Kidney capillary endothelial cell (primary cell): Measurements from ENCODE around the gene PISD.
"Not testable (repeated sequence)": the region's sequence is repeated elsewhere in the genome, so short reads cannot be mapped to it uniquely, and the experiment has no call there.

Experiments used
- DNase-seq: peaks from one replicate; pipeline ENCODE4 v3.0.0-alpha.2; 2018; ENCODE audit warnings: low spot score

Gene PISD

DNA sequence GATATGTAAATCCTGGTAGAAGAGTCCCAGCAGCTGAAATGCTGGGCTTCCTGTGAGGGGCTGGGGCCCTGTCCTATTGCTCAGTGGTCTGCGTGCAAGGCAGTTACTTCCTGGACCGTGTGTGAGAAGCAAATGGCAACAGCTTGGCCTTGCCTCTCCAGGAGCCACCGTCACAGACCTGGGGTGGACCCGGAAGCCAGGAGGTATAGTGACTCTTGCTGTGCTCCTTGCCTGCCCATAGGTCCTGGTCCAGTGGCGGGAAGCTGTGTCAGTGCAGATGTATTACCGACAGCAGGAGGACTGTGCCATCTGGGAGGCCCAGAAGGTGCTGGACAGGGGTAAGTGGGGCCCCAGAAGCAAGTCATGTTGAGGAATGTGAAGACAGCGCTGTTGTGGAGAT, 54.3 kb downstream of the PISD start:
- DNase-seq: no peak

DNA sequence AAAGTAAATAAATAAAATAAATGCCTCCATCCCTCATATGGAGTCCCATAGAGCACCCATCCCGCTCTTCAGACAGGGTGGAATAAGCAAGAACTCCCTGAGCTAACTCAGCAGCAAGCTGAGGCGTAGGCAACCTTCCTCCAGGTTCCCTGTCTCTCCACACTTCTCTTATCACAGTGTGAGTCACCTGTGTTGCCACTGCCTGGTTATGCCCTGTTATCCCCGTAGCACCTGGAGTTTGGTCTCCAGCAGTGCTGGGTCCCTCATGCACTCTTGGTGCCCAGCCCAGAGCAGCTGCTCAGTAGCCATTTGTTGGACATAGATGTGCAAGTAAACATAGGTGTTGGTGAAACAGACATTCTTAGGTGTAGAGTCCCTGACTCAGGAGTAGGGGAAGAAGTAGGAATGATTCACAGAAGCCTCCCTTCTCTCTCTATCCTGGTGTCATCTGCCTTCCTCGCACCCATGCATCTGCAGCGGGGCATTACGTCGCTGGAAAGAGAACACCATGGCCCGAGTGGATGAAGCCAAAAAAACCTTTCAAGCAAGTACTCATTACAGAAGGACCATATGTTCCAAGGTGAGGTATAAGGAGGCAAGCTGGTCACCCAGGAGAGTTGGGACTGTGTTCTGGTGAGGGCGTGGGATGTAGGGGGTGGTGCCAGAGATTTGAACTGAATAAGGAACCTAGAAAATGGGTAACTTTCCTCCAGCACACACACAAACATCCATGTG, 56.0 kb downstream of the PISD start:
- DNase-seq: no peak

DNA sequence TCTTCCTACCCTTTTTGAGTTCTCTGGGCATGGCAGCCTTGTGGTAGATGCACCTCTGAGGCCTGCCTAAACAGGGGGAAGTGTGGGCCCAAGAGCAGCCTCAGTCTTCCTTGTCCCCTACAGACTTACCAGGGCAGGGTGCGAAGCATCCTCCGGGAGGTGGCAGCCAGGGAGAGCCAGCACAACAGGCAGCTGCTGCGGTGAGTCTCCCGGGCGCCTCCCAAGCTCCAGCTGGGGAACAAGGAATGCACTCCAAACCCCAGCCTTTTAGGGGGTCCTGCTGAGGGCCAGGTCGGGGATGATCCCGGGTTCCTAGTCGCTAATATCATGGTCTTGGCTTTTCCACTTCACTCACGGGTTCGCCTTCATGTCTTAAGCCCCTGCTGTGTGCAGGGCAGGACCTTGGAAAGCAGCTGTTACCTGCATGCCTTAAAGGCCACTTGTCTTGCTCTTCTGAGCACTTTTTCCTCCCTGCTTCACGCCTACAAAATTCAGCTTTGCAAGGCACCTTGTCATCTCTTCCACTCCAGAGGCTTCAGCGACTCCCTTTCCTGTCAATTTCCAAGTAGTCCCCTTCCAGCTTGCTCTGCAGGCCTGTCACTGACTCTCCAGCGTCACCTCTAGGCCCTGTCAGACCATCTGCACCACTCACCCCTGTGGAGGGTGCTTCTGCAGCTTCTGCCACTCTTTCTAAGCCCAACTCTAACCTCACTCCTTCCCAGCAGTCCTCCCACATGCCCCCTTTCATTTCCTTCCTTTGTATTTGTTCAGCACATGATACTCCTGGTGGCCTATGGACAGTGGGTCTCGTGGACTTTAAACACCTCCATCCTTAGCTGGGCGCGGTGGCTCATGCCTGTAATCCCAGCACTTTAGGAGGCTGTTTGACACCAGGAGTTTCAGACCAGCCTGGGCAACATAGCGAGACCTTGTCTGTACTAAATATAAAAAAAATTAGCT, 57.0 kb downstream of the PISD start:
- no peak for DNase-seq

DNA sequence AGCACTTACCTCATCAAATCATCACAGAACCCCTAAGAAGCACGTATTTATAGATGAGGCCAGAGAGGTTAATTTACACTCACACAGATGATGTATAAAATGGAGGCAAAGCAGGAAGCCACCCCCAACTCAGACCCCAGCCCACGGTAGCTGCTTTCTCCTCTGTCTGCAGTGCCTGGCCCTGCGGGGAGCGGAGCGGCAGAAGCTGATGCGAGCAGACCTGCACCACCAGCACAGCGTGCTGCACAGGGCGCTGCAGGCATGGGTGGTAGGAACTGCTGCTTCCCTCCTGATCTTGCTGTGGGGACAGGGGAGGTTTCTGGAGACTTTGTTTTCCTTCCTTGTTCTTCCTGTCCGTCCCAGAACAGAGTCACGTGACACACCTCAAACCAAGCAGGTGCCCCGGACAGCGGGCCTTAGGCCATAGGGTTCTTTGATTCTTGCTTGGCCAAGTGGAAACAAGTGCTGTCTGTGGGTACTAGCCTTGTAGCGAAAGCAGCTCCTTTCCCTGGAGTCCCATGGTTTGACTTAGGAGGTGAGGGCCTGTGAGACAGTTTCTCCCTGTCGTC, 57.8 kb downstream of the PISD start:
- no peak for DNase-seq

DNA sequence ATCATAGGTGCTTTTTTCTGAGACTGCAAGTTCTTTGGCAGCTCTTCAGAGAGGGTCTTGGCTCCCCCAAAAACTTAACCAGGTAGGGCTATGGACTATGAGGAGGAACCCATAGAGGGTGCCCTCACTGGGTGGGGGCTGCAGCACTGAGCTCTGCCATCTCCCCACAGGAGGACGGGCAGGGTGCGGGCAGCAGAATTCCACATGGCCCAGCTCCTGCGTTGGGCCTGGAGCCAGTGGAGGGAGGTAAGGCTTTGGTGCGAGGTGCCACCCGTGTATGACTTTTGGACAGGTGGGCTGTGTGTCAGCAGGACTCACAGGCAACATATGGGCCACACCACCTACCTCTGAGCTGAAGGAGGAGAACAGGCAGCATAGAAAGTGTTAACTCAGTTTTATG, 58.4 kb downstream of the PISD start:
- no peak for DNase-seq

DNA sequence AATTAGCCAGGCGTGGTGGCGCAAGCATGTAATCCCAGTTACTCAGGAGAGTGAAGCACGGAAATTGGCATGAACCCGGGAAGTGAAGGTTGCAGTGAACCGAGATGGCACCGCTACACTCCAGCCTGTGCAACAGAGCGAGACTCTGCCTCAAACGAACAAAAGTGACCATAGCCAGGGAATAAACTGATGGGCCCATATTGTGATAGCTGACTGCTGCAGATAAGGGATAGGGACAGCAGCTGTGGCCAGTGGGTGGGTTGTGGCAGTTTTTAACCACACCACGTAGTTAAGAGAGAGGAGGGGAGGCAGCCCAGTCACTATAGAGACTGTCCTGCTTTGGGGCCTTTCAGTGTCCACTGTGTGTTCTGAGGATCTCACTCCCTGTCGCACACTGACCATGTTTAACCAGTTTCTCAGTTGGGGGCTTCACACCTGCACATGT, 58.9 kb downstream of the PISD start:
- DNase-seq: no peak

DNA sequence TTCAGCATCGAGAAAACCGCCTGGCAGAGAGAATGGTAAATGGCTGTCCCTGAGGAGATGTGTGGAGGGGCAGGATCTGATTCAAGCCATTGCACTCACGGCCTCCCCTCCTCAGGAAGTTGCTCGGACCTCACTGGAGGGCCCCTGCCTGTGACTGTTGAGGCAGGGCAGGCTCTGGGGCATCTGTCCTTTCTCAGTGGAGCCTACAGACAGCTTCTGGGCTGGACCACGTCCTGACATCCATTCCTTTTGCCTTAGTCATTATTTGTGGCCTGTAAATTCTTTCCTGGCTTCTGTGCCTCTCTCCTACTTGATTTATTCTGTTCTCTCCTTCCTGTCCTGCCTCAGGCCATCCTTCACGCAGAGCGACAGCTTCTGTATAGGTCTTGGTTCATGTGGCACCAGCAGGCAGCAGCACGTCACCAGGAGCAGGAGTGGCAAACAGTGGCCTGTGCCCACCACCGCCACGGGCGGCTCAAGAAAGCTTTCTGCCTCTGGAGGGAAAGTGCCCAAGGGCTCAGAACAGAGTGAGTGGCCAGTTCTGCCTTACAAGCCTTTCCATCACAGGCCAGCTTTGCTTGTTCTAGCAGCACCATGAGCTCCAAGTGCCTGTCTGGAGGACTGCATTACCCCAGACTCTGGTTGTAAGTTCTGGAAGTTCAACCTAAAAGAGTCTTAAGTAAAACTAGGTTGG, 59.6 kb downstream of the PISD start:
- DNase-seq: peak; percentile 80

DNA sequence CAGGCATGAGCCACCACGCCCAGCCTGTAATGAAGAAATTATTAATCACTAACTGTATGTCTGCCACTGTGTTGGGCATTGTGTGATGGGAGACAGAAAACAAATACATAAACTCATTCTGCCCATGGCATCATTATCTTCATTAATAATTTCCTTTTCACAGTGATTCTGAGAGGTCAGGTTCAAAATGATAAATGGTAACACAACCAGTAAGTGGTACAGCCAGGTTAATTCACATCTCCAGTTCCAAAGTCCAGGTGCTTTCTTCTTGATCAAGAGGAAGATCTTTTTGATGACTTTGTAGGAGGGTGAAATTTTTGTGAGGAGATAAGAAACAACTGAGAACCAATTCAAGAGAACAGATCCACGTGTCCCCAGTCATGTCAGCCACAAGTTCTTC, 66.7 kb downstream of the PISD start:
- no peak for DNase-seq

DNA sequence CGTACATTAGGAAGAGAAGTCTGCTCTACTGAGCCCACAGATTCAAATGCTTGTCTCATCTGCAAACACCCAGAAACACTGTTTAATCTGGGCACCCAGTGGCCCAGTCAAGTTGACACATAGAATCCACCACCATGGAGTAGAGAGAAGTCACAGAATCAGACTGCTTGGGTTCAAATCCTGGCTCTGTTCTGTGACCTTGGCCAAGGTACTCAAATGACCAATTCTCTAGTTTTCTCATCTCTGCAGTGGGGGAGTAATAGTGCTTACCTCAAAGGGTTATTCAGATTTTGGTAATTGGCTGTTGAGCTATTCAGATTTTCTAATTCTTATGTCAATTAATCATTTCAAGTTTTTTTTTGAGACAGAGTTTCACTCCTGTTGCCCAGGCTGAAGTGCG, 71.9 kb downstream of the PISD start:
- DNase-seq: not testable (repeated sequence)

DNA sequence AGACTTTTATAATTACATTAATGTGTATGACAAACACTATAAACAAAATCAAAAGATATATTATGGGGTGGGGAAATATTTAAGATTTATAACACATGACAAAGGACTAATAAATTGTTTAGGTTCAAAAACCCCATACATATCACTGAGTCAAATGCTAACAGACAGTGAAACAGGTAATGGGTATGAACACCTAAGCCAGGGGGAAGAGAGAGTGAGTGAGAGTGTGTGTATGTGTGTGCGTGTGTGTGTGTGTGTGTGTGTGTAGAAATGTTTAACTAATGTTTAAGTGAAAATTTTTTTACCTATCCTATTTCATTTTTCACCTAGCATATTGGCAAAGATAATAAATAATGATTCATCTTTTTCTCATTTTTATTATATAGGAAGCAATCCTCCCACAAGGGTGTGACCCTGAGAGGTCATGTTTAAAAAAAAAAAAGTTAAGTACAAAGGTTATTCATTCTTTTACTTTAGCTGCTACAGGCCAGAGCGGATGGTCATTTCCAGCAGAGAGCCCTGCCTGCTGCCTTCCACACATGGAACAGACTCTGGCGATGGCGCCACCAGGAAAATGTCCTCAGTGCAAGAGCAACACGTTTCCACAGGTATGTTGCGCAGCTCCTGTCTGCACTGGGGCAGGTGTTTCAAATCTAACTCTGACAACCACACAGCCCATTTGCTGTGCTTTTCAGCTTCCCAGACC, 72.9 kb downstream of the PISD start:
- no peak for DNase-seq

DNA sequence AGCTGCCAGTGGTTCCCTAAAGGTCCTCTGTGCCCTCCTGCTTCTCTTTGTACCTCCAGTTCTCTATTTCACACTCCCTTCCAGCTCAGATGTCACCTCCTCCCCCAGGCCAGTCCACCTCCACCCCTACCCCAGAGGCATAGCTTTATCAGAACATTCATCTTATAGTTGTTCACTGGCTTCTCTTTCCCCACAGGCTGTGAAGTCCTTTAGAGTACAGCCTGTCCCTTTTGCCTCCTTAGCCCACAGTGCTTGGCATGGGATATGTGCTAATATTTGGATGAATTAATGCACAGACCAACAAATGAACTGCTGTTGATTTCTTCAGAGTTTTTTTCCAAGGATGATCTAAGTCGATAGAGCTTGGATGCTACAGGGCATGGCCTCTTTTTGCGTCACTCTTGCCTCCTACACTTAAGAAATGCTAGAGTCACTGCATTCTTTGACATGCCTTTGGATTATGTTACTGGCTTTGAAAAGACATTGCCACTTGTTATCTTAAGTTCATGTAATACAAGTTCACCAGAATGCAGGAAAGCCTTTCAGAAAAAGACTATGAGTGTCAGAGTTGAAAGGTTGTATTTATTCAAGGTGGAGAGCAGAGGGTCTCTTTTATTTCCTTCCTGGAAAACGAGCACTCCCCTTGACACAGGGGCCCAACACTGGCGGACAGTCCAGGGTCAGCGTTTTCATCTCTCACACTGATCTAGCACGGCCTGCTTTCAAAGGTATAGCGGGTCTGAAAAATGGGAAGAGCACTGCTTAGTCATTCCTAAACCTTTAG, 75.7 kb downstream of the PISD start:
- no peak for DNase-seq

DNA sequence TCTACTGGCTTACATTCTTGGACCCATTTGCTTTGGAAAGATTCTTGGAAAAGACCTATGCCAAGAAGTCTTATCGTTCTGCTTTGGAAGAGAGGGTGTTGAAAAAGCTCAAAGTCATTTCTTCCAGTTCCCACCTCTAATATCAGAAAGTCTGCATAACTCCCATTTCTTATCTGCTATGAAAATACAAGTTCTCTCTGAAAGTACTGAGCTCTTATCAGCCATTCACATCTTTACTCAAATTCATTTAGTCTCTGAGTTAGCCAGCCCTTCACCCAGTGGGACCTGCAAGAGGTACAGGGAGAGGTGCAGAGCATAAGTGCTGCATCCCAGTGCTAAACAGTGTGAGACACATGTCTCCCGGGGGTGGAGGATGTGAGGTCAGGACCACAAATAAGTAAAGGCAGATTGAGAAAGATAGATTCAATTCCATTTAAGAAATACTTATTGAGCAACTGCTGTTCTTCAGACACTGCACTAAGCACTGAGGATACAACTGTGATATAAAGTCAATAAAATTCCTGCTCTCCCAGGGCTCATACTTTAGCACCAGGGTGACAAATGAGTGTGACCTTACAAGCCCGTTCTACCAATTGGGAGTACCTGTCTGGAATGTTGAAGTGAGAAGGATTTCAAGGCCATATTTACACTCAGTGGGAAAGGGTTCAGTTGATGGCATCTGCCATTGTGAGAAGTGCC, 76.7 kb downstream of the PISD start:
- DNase-seq: no peak

DNA sequence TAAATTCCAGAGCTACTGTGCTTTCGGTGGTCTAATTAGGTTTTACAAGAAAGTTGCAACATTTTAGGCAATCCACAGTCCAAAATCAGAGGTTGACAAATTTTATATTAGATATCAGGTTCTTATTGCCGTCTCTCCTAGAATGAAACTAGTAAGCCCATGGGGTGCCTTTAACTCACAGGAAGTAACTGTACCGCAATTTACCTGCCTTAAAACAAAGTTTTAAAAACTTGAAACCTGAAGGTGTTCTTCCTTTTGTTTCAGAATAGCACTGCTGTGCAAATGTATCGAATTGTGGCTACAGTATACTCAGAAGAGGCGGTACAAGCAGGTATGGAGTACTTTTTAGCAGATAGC, 77.2 kb downstream of the PISD start:
- no peak for DNase-seq

DNA sequence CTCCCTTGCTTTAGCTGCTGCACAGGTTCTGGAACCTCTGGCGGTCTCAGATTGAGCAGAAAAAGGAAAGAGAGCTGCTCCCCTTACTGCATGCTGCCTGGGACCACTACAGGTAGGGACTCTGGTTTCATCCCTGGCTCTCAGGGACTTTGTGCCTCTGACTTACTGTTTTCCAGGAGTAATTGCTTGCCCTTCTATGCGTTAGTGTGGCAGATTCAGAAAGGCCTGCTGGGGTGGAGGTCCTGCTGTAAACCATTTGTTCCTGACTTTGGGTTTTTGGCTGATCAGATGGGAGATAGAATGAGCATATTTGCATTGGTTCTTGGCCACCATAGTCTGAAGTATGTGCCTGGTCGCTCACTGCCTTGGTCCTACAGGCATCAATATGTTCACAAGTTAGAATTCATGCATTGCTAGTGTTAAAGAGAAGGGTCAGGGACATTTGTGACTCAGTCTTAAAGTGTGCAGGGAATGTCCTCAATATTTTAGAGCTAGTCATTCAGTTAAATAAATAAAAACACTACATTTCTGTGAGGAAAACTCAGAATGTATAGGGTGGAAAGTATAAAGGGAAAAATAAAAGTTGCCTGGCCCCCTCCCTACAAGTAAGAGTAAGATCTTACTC, 78.0 kb downstream of the PISD start:
- no peak for DNase-seq

DNA sequence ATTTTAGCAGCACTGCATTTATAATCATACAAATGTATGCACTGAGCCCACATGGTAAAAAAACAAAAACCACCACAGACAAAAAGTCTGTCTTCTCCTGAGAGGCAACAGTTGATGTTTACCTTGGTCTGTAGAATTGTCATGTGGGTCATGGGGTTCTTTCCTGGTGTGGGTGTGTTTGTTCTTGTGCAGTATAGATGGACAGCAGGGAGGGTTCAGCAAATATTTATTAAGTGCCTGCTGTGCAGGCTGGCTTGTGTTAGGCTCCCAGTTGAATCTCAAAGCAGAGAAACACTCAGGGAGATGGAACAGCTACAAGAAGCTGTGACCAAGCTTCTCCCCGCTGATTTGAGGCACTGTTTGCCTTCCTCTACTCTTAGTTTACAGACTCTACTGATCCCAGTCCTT, 82.2 kb downstream of the PISD start:
- no peak for DNase-seq

DNA sequence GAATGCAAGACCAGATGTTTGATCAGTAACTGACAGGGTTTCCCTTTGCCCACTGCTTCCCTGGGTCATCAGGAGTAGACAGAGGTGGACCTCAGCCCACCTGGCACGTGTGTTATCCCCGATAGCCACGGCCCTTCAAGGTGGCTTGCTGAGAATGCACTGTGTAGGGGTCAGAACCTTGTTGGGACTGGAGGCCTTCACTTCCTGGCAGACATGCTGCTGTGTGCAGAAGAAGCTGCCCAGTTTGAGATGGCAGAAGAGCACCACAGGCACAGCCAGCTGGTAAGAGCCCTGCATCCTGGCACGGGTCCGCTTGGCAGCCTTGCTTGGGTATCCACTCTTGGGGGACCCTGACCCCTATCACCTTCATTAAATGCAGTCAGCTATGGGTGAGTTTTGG, 83.8 kb downstream of the PISD start:
- DNase-seq: no peak

DNA sequence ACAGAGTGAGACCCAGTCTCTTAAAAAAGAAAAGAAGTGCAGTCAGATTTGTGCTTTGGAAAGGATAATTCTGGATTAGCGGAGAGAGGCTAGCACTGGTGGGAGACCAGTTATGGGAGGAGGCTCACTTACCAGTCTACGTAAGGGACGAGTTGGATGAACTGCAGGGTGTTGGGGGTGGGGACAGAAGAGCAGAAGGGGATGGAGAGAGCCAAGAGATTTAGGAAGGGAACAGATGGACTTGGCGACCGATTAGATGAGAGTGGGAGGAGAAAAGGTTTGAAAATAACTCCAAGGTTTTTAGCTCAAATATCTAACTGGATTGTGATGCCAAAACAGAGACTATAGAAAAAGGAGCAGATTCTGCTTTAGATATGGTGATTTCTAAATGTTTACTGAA, 84.3 kb downstream of the PISD start:
- no peak for DNase-seq

DNA sequence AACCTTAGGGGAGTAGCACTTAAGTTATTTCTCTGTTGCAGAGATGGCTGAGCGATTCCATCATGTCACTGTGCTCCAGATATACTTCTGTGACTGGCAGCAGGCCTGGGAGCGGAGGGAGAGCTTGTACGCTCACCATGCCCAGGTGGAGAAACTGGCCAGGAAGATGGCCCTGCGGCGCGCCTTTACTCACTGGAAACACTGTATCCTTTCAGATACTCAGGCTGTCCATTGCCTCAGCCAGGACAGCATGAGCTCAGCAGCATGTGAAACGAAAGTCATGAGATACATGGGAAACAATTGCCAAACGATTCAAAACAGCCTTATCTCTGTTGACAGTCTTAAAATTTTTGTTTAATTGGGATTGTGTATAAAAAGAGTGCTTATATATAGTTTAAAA, 86.8 kb downstream of the PISD start:
- DNase-seq: no peak

DNA sequence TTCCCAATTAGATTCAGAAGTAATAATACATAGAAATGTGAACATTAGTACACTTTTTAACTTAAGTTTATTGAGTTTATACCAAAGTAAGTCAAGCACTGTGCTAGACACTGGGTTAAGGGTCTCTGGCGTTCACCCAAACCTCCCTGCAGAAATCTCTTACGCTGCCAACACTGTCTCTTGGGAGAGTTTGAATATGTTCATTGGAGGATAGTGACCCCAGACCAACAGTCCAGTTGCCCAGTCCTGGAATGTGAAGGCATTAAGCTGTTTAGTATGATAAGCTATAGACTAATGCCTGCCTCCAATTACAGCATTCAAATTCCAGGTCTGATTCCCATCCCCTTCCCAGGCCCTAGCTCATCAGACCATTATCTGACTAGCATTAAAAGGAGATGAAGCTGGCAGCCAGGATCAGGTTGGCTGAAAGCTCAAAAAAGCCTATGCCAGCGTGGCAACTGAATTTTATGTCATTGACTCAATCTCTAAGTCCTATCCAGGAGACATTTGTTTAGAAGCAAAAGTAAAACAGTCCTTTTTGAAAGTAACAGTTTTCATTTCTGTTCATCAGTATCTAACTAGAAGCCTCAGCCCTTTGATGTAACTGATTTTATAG, 87.9 kb downstream of the PISD start:
- no peak for DNase-seq
